SK-N-SH (cell line): ENCODE results near the gene SACS. TPM values are rescaled to one million over a fixed set of nuclear protein-coding genes. Genes with fewer than 3 reads are reported as not detected.
A peak's percentile ranks its signal among the peaks of the same experiment; 100 is the strongest.

Experiments used
- CTCF ChIA-PET: fragments of 300-600, 350-600 bp; formaldehyde crosslinking; extraction: SDS; loops from one replicate; lab custom pipeline; 2021; lab: Yijun Ruan, JAX
- POLR2A ChIA-PET: fragments of 350-600 bp; sonication (Branson Sonifier 250); formaldehyde crosslinking; extraction: SDS; loops from one replicate; lab custom pipeline; 2020; ENCODE audit warnings: antibody characterized with exemption, inconsistent platforms; lab: Yijun Ruan, JAX
- DNase-seq: peaks from one replicate; pipeline ENCODE4 v3.0.0; 2012
- H2AFZ ChIP-seq: fragments of 200-600 bp; sonication (generic); 2 replicates; pipeline ENCODE4 v1.8.1; 2016; ENCODE audit warnings: antibody characterized with exemption, mild to moderate bottlenecking, low read depth
- H3F3A ChIP-seq: fragments of 200-600 bp; sonication (generic); replicated peaks from 2 replicates; pipeline ENCODE3; 2016; ENCODE audit warnings: antibody characterized with exemption, mild to moderate bottlenecking; ENCODE audit not compliant: insufficient read depth
- H3K27ac ChIP-seq, 2 experiments: fragments of 200-500 bp in 1 of 2; fragments of 200-600 bp in 1 of 2; sonication (Bioruptor generic) in 1 of 2; sonication (generic), shearing (Covaris generic) in 1 of 2; 2 replicates each; pipeline versions ENCODE4 v1.5.1 to v1.6.1; 2014 to 2016; ENCODE audit warnings: low read depth in 2 of 2, inconsistent platforms in 1 of 2, low read length in 1 of 2, mild to moderate bottlenecking in 1 of 2, mixed read lengths in 1 of 2
- H3K27me3 ChIP-seq: fragments of 200-600 bp; sonication (generic), shearing (Covaris generic); 2 replicates; pipeline ENCODE4 v1.6.1; 2016; ENCODE audit warnings: mixed run types; ENCODE audit not compliant: insufficient read depth
- H3K36me3 ChIP-seq, 2 experiments: fragments of 200-500 bp in 1 of 2; fragments of 200-600 bp in 1 of 2; sonication (Bioruptor generic) in 1 of 2; sonication (generic) in 1 of 2; replicated peaks in 1 of 2; 2 replicates each; pipeline versions ENCODE3 to v1.5.1; 2014 to 2016; ENCODE audit warnings: low read length in 1 of 2, mild to moderate bottlenecking in 1 of 2; ENCODE audit not compliant: insufficient read depth in 2 of 2, control insufficient read depth in 1 of 2
- H3K4me1 ChIP-seq, 2 experiments: fragments of 200-500 bp in 1 of 2; fragments of 200-600 bp in 1 of 2; sonication (Bioruptor generic) in 1 of 2; sonication (generic), shearing (Covaris generic) in 1 of 2; 2 replicates each; pipeline versions ENCODE4 v1.5.1 to v1.6.1; 2014 to 2016; ENCODE audit warnings: low read depth in 1 of 2, low read length in 1 of 2, mixed run types in 1 of 2; ENCODE audit not compliant: insufficient read depth in 2 of 2, control insufficient read depth in 1 of 2
- H3K4me2 ChIP-seq: fragments of 200-600 bp; sonication (generic), shearing (Covaris generic); 2 replicates; pipeline ENCODE4 v1.6.1; 2017; ENCODE audit warnings: mixed run types
- H3K4me3 ChIP-seq, 2 experiments: fragments of 200-500 bp in 1 of 2; fragments of 200-600 bp in 1 of 2; sonication (Bioruptor generic) in 1 of 2; sonication (generic), shearing (Covaris generic) in 1 of 2; 2 replicates each; pipeline versions ENCODE4 v1.5.1 to v1.8.1; 2014 to 2016; ENCODE audit warnings: low read depth in 2 of 2, inconsistent platforms in 1 of 2, low read length in 1 of 2, mild to moderate bottlenecking in 1 of 2, mixed read lengths in 1 of 2, moderate library complexity in 1 of 2
- H3K79me2 ChIP-seq: fragments of 200-600 bp; sonication (generic); 2 replicates; pipeline ENCODE4 v1.8.1; 2017; ENCODE audit warnings: mild to moderate bottlenecking; ENCODE audit not compliant: insufficient read depth
- H3K9ac ChIP-seq: fragments of 200-600 bp; sonication (generic); 2 replicates; pipeline ENCODE4 v1.6.1; 2017; ENCODE audit warnings: mixed run types
- H3K9me2 ChIP-seq: fragments of 200-600 bp; sonication (generic); 2 replicates; pipeline ENCODE4 v1.6.1; 2017; ENCODE audit warnings: mixed run types
- H3K9me3 ChIP-seq: fragments of 200-600 bp; sonication (generic); 2 replicates; pipeline ENCODE4 v1.6.1; 2017; ENCODE audit warnings: mixed run types, mild to moderate bottlenecking, moderate library complexity
- H4K20me1 ChIP-seq: fragments of 200-600 bp; sonication (generic); 2 replicates; pipeline ENCODE4 v1.6.1; 2017; ENCODE audit warnings: mild to moderate bottlenecking, mixed run types; ENCODE audit not compliant: insufficient read depth
- CTCF ChIP-seq: fragments of 200-600 bp; sonication (generic); IDR thresholded peaks from 2 replicates; pipeline ENCODE4 v1.6.1; 2017; ENCODE audit warnings: antibody characterized with exemption, mild to moderate bottlenecking, moderate library complexity
- ELF1 ChIP-seq: IDR thresholded peaks from 2 replicates; pipeline ENCODE4 v1.4.0; 2012
- EP300 ChIP-seq, 2 experiments: IDR thresholded peaks; 2 replicates each; pipeline versions ENCODE4 v1.4.0 to v1.6.1; 2012; ENCODE audit warnings: borderline replicate concordance in 1 of 2, low read depth in 1 of 2, low read length in 1 of 2
- EZH2phosphoT487 ChIP-seq: fragments of 200-600 bp; sonication (generic); IDR thresholded peaks from 2 replicates; pipeline ENCODE4 v1.6.1; 2017; ENCODE audit warnings: low read depth, mixed run types, mild to moderate bottlenecking, antibody characterized with exemption, moderate library complexity, borderline replicate concordance
- FOXJ3 ChIP-seq: sonication (generic); formaldehyde crosslinking; IDR thresholded peaks from 2 replicates; pipeline ENCODE4 v1.5.1; 2020; ENCODE audit warnings: mild to moderate bottlenecking, missing genetic modification reagents
- FOXM1 ChIP-seq: IDR thresholded peaks from 2 replicates; pipeline ENCODE4 v1.4.0; 2012; ENCODE audit warnings: low read depth, mild to moderate bottlenecking
- GABPA ChIP-seq: IDR thresholded peaks from 2 replicates; pipeline ENCODE4 v1.4.0; 2012; ENCODE audit warnings: low read depth, mild to moderate bottlenecking
- MAX ChIP-seq: IDR thresholded peaks from 2 replicates; pipeline ENCODE4 v1.4.0; 2012; ENCODE audit warnings: low read depth
- MEF2A ChIP-seq: IDR thresholded peaks from 2 replicates; pipeline ENCODE4 v1.4.0; 2012; ENCODE audit warnings: low read depth, borderline replicate concordance
- NRF1 ChIP-seq: IDR thresholded peaks from 2 replicates; pipeline ENCODE4 v1.6.1; 2012; ENCODE audit warnings: low read depth, mild to moderate bottlenecking, low read length
- RAD21 ChIP-seq: IDR thresholded peaks from 2 replicates; pipeline ENCODE4 v1.6.1; 2012; ENCODE audit warnings: mild to moderate bottlenecking, low read length
- RCOR1 ChIP-seq: fragments of 150-350 bp; IDR thresholded peaks from 2 replicates; pipeline ENCODE4 v1.6.1; 2017; ENCODE audit warnings: antibody characterized with exemption, low read length
- RFX5 ChIP-seq: IDR thresholded peaks from 2 replicates; pipeline ENCODE4 v1.6.1; 2012; ENCODE audit warnings: mild to moderate bottlenecking, improper control_type of control experiment, low read length
- SMC3 ChIP-seq: IDR thresholded peaks from 2 replicates; pipeline ENCODE4 v1.6.1; 2012; ENCODE audit warnings: low read depth, low read length, improper control_type of control experiment
- TCF12 ChIP-seq: IDR thresholded peaks from 2 replicates; pipeline ENCODE4 v1.4.0; 2012
- TEAD4 ChIP-seq: IDR thresholded peaks from 2 replicates; pipeline ENCODE4 v1.4.0; 2012; ENCODE audit warnings: mild to moderate bottlenecking, borderline replicate concordance; ENCODE audit not compliant: insufficient read depth
- YY1 ChIP-seq: IDR thresholded peaks from 2 replicates; pipeline ENCODE4 v1.4.0; 2012; ENCODE audit warnings: low read depth, mild to moderate bottlenecking
- WGBS: methylation state at CpG from one replicate; pipeline ENCODE4 v1.1.6; 2017; ENCODE audit warnings: low lambda C conversion rate; 5-methylcytosine and 5-hydroxymethylcytosine counted together
- polyA plus RNA-seq, 3 experiments: library from polyadenylated mRNA; depleted of rRNA; stranded (reverse); fragments of >200 nt; gene quantifications; 2 replicates each; pipeline ENCODE4 v1.2.3, GENCODE V29; 2012
- TF ChIP-seq, protein P1 (sequence below): fragments of 150-350 bp; IDR thresholded peaks from 2 replicates; pipeline ENCODE4 v1.6.1; 2016; ENCODE audit warnings: mild to moderate bottlenecking, low read depth, low read length
- TF ChIP-seq, protein P2 (sequence below): IDR thresholded peaks from 2 replicates; pipeline ENCODE4 v1.4.0; 2012; ENCODE audit warnings: low read depth, borderline replicate concordance

The SACS gene
- polyA plus RNA-seq, 1 of the 3 experiments (the other 2 are of a cell fraction) = 5.9 TPM

DNA sequence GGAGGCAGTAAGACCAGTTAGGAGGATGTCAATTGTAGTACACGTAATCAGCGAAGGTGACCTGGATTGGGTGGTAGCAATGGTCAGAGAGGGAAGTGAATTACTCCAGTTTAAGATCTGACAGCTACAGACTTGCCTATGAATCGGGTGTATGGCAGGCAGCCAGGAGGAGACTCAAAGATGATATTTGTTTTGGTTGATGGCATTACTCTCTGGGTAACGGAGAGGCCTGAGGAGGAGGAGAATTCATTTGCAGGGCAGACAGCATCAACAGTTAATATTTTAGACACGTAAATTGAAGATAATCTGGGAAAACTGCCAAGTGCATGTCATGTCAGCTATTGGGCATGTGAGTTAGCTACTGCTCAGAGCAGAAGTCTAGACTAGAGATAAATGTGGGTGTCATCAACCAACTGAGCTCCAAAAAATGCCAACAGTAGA lies 143.6 kb downstream of the SACS start:
- Histone ChIP-seq H3K36me3 (no peaks in the 10 kb centered on the region), H3K79me2 (no peaks in the 10 kb centered on the region), H3K4me2 (no peak overlapping the region), H4K20me1 (no peaks in the 10 kb centered on the region), H3F3A (no peaks in the 10 kb centered on the region), H2AFZ (no peak overlapping the region; the same call in 1 of the 2 replicates), H3K9me3 (no peaks in the 10 kb centered on the region), H3K4me3 (no peak overlapping the region), H3K9ac (no peak overlapping the region), H3K4me1 (no peaks in the 10 kb centered on the region), H3K9me2 (no peaks in the 10 kb centered on the region), H3K27me3 (no peaks in the 10 kb centered on the region), H3K27ac (0 out of 4 replicates have a peak overlapping the region, but pooled peaks of 1 of the 2 experiments have one; percentile 10)
- ChIA-PET CTCF (no interaction called here), POLR2A (no interaction called here)
- TF ChIP-seq RAD21 (no peak), GABPA (no peak), EP300 (IDR thresholded peaks at IDR 0.05; ENCODE audit: borderline replicate concordance in 1 of 2, low read depth in 1 of 2, low read length in 1 of 2) (no peak), MEF2A (no peak), RCOR1 (no peak), ELF1 (no peak), TEAD4 (no peak), RFX5 (no peak), FOXM1 (no peak), EZH2phosphoT487 (no peak), MAX (no peak), CTCF (no peak), TCF12 (no peak), YY1 (no peak), SMC3 (no peak), NRF1 (no peak), FOXJ3 (CRISPR knock-in tag) (no peak)
- TF ChIP-seq, protein P1, sequence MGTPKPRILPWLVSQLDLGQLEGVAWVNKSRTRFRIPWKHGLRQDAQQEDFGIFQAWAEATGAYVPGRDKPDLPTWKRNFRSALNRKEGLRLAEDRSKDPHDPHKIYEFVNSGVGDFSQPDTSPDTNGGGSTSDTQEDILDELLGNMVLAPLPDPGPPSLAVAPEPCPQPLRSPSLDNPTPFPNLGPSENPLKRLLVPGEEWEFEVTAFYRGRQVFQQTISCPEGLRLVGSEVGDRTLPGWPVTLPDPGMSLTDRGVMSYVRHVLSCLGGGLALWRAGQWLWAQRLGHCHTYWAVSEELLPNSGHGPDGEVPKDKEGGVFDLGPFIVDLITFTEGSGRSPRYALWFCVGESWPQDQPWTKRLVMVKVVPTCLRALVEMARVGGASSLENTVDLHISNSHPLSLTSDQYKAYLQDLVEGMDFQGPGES = no peak
- TF ChIP-seq, protein P2, sequence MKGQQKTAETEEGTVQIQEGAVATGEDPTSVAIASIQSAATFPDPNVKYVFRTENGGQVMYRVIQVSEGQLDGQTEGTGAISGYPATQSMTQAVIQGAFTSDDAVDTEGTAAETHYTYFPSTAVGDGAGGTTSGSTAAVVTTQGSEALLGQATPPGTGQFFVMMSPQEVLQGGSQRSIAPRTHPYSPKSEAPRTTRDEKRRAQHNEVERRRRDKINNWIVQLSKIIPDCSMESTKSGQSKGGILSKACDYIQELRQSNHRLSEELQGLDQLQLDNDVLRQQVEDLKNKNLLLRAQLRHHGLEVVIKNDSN = no peak
- WGBS = 24% methylated on average over 5 of the region's 5 CpGs
- peak; percentile 10 for DNase-seq
